CD4-positive, alpha-beta T cell treated with Interleukin-12 subunit alpha and Interleukin-12 subunit beta, for 1 hour (primary cell): ENCODE results near the gene MUC5AC.
"Not testable (repeated sequence)": the region's sequence is repeated elsewhere in the genome, so short reads cannot be mapped to it uniquely, and the experiment has no call there.

Experiments
- DNase-seq: peaks from one replicate; pipeline ENCODE4 v3.0.0-alpha.2; 2020

Gene MUC5AC

GRCh38 chr11:1150769-1151365 lies 6.9 kb upstream of the MUC5AC start:
- no peak for DNase-seq

- DNase-seq: no peak
Observed at GRCh38 chr11:1151366-1152315, 6.1 kb upstream of the MUC5AC start.

GRCh38 chr11:1152316-1153104 lies 5.2 kb upstream of the MUC5AC start:
- DNase-seq: peak; percentile 8

GRCh38 chr11:1153105-1153950 lies 4.4 kb upstream of the MUC5AC start:
- DNase-seq: no peak

GRCh38 chr11:1153951-1154493 lies 3.7 kb upstream of the MUC5AC start:
- DNase-seq: no peak

GRCh38 chr11:1154656-1155055 lies 3.1 kb upstream of the MUC5AC start:
- not testable (repeated sequence) for DNase-seq

- DNase-seq: no peak
Observed at GRCh38 chr11:1155274-1155693, 2.5 kb upstream of the MUC5AC start.

GRCh38 chr11:1156506-1157340 lies 1.0 kb upstream of the MUC5AC start:
- DNase-seq: no peak

GRCh38 chr11:1157341-1157644 lies 460 bp upstream of the MUC5AC start:
- no peak for DNase-seq

- no peak for DNase-seq
Observed at GRCh38 chr11:1158681-1159487, 1.1 kb downstream of the MUC5AC start.

GRCh38 chr11:1159488-1160220 lies 1.9 kb downstream of the MUC5AC start:
- not testable (repeated sequence) for DNase-seq

GRCh38 chr11:1160231-1161101 lies 2.7 kb downstream of the MUC5AC start:
- no peak for DNase-seq

- no peak for DNase-seq
Observed at GRCh38 chr11:1161410-1162137, 3.8 kb downstream of the MUC5AC start.

- no peak for DNase-seq
Observed at GRCh38 chr11:1162138-1162475, 4.4 kb downstream of the MUC5AC start.

GRCh38 chr11:1162491-1163311 lies 4.9 kb downstream of the MUC5AC start:
- DNase-seq: no peak

- no peak for DNase-seq
Observed at GRCh38 chr11:1163321-1163910, 5.7 kb downstream of the MUC5AC start.
